Activated B cell treated with CpG ODN at 0.5 μM for 24 hours (primary cell): Measurements from ENCODE around the gene CTRB1. TPM values are rescaled to one million over a fixed set of nuclear protein-coding genes. Genes with fewer than 3 reads are reported as not detected.
"Not testable (repeated sequence)": the region's sequence is repeated elsewhere in the genome, so short reads cannot be mapped to it uniquely, and the experiment has no call there.

Experiments used
- ATAC-seq: fragments of 200-7000 bp; cut with Tn5 transposase; one replicate; pipeline ENCODE4 v1.10.0; 2021; ENCODE audit warnings: low read depth, mild to moderate bottlenecking, moderate library complexity
- CTCF ChIA-PET: fragments of 350-600 bp; sonication (Branson Sonifier 250); formaldehyde crosslinking; loops from one replicate; lab custom pipeline; 2021; ENCODE audit warnings: antibody characterized with exemption; lab: Charles Lee
- POLR2A ChIA-PET: fragments of 350-600 bp; sonication (Branson Sonifier 250); formaldehyde crosslinking; loops from one replicate; lab custom pipeline; 2021; ENCODE audit warnings: antibody characterized with exemption; lab: Charles Lee
- DNase-seq: peaks from one replicate; pipeline ENCODE4 v3.0.0; 2022
- H3K27ac Mint-ChIP-seq: one replicate; pipeline ENCODE4 v1.8.0; 2020; ENCODE audit warnings: mixed read lengths
- H3K27me3 Mint-ChIP-seq: one replicate; pipeline ENCODE4 v1.8.0; 2021; ENCODE audit warnings: mixed read lengths
- H3K36me3 Mint-ChIP-seq: one replicate; pipeline ENCODE4 v1.8.0; 2021; ENCODE audit warnings: low read depth, mixed read lengths
- H3K4me1 Mint-ChIP-seq: one replicate; pipeline ENCODE4 v1.8.0; 2021; ENCODE audit warnings: mixed read lengths
- H3K4me3 Mint-ChIP-seq: one replicate; pipeline ENCODE4 v1.8.0; 2020; ENCODE audit warnings: mild to moderate bottlenecking, mixed read lengths
- H3K9me3 Mint-ChIP-seq: one replicate; pipeline ENCODE4 v1.8.0; 2020; ENCODE audit warnings: mixed read lengths
- intact Hi-C: fragments of 100-400 bp; cut with micrococcal nuclease; formaldehyde crosslinking; loops from one replicate; pipeline ENCODE4 v1.15.1; 2024
- total RNA-seq: library from RNA; stranded (reverse); gene quantifications from 2 replicates; pipeline ENCODE4 v1.2.3, GENCODE V29; 2022
- TF ChIP-seq, protein P1 (sequence below): fragments of 200-600 bp; IDR thresholded peaks from one replicate; pipeline ENCODE4 v1.8.0; 2022; ENCODE audit warnings: antibody characterized with exemption, mild to moderate bottlenecking

CTRB1 gene
- total RNA-seq, 1 donor from 2014 or later = not detected

DNA sequence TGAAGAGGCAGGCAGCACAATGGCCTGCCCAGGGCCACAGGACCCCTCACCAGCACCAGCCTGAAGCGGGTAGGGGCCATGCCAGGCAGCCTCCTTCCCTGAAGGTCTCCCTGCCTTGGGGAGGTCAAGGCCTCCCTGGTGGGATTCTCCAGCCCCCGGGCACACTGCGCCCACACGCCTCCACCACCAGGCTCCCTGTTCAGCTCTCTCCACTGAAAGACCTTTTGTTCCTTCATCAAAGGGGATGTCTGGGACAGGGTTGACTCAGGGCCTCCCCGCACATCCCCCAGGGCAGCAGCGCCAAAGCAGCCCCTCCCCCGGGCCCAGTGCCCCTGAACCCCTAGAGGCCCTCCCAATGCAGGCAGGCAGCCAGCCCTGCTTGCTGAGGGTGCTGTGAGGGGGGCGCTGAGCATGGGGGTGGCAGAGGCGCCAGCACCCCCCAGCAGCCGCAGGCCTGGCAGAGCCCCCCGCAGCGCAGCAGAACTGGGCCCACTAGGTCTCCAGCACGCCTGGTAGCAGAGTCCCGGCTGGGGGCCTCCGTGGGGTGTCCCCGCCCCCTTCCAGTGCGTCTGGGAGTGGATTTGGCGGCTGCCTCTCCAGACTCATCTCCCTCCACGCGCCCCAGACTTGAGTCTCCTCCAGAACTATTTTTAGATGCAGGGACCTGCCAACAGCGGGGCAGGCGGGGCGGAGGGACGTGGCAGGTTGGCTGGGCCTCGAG lies 19.5 kb downstream of the CTRB1 start:
- H3K4me3 Mint-ChIP-seq = no peak overlapping the region
- ChIA-PET CTCF (no interaction called here), POLR2A (no interaction called here)
- no peak for ATAC-seq
- TF ChIP-seq, protein P1, sequence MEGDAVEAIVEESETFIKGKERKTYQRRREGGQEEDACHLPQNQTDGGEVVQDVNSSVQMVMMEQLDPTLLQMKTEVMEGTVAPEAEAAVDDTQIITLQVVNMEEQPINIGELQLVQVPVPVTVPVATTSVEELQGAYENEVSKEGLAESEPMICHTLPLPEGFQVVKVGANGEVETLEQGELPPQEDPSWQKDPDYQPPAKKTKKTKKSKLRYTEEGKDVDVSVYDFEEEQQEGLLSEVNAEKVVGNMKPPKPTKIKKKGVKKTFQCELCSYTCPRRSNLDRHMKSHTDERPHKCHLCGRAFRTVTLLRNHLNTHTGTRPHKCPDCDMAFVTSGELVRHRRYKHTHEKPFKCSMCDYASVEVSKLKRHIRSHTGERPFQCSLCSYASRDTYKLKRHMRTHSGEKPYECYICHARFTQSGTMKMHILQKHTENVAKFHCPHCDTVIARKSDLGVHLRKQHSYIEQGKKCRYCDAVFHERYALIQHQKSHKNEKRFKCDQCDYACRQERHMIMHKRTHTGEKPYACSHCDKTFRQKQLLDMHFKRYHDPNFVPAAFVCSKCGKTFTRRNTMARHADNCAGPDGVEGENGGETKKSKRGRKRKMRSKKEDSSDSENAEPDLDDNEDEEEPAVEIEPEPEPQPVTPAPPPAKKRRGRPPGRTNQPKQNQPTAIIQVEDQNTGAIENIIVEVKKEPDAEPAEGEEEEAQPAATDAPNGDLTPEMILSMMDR = no peak
- H3K4me1 Mint-ChIP-seq = peaks cover 2% of the 10 kb centered on the region
- peaks cover 47% of the 10 kb centered on the region for H3K27me3 Mint-ChIP-seq
- intact Hi-C loops = loop anchor here (10.0 kb wide), 1 partner anchor 317 kb away; the partner anchor contains the start of gene TMEM231
- no peak overlapping the region for H3K27ac Mint-ChIP-seq
- no peaks in the 10 kb centered on the region for H3K36me3 Mint-ChIP-seq
- DNase-seq = no peak
- H3K9me3 Mint-ChIP-seq = no peaks in the 10 kb centered on the region

DNA sequence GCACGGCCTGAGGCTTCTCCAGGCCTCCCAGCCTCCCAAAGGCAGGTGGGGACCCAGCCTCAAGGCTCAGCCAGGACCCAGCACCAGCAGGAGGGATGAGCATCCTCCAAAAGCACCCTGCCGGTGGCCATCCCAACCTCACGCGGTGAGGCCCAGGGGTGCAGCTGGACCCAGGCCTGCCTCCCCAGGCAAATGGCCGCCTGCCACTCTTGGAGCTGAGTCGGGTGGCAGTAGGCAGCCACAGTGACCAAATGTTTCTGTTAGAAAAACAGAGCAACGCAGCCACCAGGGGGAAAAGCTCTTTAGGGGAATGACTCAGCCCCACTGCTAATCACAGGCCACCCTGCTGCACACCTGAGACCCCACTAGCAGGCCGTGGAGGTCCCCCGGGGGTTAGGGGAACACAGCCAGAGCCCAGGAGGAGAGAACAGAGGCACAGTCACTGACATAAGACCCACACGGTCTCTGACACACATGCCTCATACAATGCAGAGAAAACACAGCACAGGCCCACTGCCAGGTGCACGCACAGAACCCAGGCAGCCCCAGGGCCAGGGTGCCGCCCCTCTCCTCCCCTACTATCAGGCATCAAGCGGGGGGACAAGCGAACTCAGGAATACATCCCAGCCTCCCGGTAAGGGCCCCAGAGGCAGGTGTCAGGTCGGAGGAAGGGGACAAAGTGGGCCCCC lies 20.2 kb downstream of the CTRB1 start:
- H3K4me1 Mint-ChIP-seq = no peaks in the 10 kb centered on the region
- intact Hi-C loops = loop anchor here (10.0 kb wide), 1 partner anchor 316 kb away; the partner anchor contains the start of gene TMEM231
- TF ChIP-seq, protein P1 = no peak
- no peak for ATAC-seq
- H3K36me3 Mint-ChIP-seq = no peaks in the 10 kb centered on the region
- ChIA-PET POLR2A (no interaction called here), CTCF (no interaction called here)
- H3K27ac Mint-ChIP-seq = no peak overlapping the region
- DNase-seq = no peak
- H3K9me3 Mint-ChIP-seq = no peaks in the 10 kb centered on the region
- H3K4me3 Mint-ChIP-seq = no peak overlapping the region
- H3K27me3 Mint-ChIP-seq = peaks cover 49% of the 10 kb centered on the region

DNA sequence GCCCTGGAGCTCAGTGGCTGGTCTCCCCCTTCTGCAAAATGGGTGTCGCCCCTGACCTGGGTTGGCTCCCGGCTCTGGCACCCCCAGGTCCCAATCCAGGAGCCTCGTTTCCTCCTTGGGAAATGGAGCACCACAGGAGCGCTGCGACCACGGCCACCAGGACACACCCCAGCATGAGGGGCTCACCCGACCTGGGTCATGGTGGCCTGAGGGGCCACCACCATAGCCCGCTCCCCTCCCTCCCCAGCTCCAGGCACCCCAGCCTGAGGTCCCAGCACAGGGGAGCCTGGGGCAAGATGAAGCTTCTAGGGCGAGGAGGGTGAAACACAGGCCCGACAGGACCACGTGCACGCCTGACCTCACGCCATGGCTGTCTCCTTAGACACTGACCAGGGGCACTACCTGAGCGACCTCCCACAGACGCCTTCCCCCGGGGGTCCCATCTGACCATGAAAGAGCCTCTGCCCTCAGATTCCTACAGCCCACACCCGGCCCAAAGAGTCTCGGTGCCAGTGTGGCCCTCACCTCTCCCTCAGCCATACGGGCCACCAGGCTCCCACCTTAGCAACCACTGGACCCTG lies 20.8 kb downstream of the CTRB1 start:
- CTCF ChIA-PET = no interaction called here
- DNase-seq (no peak), ATAC-seq (no peak)
- H3K27me3 Mint-ChIP-seq = peaks cover 48% of the 10 kb centered on the region
- H3K4me1 Mint-ChIP-seq = peaks cover 5% of the 10 kb centered on the region
- POLR2A ChIA-PET = no interaction called here
- TF ChIP-seq, protein P1 = no peak
- no peak overlapping the region for H3K27ac Mint-ChIP-seq
- H3K9me3 Mint-ChIP-seq = no peaks in the 10 kb centered on the region
- no peaks in the 10 kb centered on the region for H3K36me3 Mint-ChIP-seq
- intact Hi-C loops = loop anchor here (10.0 kb wide), 1 partner anchor 315 kb away; the partner anchor contains the start of gene TMEM231
- no peak overlapping the region for H3K4me3 Mint-ChIP-seq

DNA sequence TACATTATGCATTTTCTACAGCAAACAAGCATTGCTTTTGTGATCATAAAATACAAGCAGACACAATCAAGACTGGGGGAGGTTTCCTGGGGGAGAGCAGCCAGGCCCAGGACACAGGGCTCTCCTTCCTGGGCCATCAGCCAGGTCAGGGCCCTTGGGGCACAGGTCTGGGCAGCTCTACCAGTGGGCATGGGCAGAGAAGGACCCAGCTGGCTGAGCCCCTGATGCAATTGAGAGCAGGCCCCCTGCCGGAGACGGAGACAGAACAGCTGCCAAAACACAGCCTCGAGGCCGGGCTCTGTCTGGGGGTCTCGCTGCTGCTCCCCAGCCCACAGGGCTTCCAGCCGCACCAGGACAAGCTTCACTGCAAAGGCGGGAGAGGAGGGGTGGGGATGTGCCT lies 21.8 kb downstream of the CTRB1 start:
- H3K36me3 Mint-ChIP-seq, H3K9me3 Mint-ChIP-seq, ATAC-seq, H3K27ac Mint-ChIP-seq, H3K4me3 Mint-ChIP-seq, intact Hi-C loops, CTCF ChIA-PET, DNase-seq, POLR2A ChIA-PET, H3K4me1 Mint-ChIP-seq: not testable (repeated sequence)
- peaks cover 45% of the 10 kb centered on the region for H3K27me3 Mint-ChIP-seq

DNA sequence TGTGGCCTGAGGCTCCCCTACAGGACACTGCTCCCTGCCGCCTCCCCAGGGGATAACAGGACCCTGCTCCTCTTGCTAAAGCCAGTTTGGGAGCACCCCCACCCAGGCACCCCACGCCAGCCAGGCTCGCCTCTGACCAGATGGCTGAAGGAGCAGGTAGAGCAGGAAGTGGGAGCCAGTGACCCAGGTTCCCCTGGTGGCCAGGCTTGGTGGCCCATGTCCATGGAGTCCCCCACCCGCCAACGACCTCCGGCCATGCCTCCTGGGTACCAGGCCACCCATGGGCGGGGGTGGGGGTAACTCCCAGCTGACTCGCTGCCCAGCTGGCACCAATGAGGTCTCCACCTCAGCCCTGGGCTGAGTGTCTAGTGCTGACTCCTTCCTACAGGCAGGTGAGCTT lies 22.6 kb downstream of the CTRB1 start:
- TF ChIP-seq, protein P1 = no peak
- Mint-ChIP-seq H3K4me3 (no peak overlapping the region), H3K36me3 (no peaks in the 10 kb centered on the region), H3K27ac (no peak overlapping the region), H3K4me1 (peaks cover 10% of the 10 kb centered on the region), H3K27me3 (peaks cover 44% of the 10 kb centered on the region), H3K9me3 (no peaks in the 10 kb centered on the region)
- DNase-seq = no peak
- POLR2A ChIA-PET = no interaction called here
- no peak for ATAC-seq
- CTCF ChIA-PET = no interaction called here
- intact Hi-C loops = no loop called here
